Prostate gland (tissue), 2 donors: Measurements from ENCODE around the gene L2HGDH. TPM values are rescaled to one million over a fixed set of nuclear protein-coding genes. Genes with fewer than 3 reads are reported as not detected.
"Not testable (repeated sequence)": the region's sequence is repeated elsewhere in the genome, so short reads cannot be mapped to it uniquely, and the experiment has no call there.

Source experiments
- DNase-seq: peaks from one replicate; pipeline ENCODE4 v3.0.0-alpha.2; 2019; ENCODE audit warnings: low spot score
- H3K27ac ChIP-seq, 2 donors: fragments of 200-600 bp; sonication (generic); 2 replicates each; pipeline ENCODE4 v1.5.1; 2017 to 2019
- H3K27me3 ChIP-seq: fragments of 200-600 bp; sonication (generic); replicated peaks from 2 replicates; pipeline ENCODE4 v1.5.1; 2019; ENCODE audit not compliant: insufficient read depth
- H3K36me3 ChIP-seq, 2 donors: fragments of 200-600 bp; sonication (generic); 1 replicate in 1 of 2; 2 replicates in 1 of 2; pipeline versions ENCODE4 v1.5.1 to v1.8.1; 2017 to 2019
- H3K4me1 ChIP-seq: fragments of 200-600 bp; sonication (generic); replicated peaks from 2 replicates; pipeline ENCODE4 v1.5.1; 2019
- H3K4me3 ChIP-seq, 2 donors: fragments of 200-600 bp; sonication (generic); 2 replicates each; pipeline ENCODE4 v1.5.1; 2017 to 2019
- H3K9me3 ChIP-seq: fragments of 200-600 bp; sonication (generic); 2 replicates; pipeline ENCODE4 v1.5.1; 2017
- CTCF ChIP-seq, 4 experiments: fragments of 200-600 bp in 2 of 4; fragments of 450-650 bp in 2 of 4; sonication (generic) in 2 of 4; IDR thresholded peaks; 1 replicate in 3 of 4; 2 replicates in 1 of 4; pipeline ENCODE4 v1.5.1; 2016 to 2019; ENCODE audit warnings: antibody characterized with exemption in 4 of 4, mild to moderate bottlenecking in 2 of 4, moderate library complexity in 2 of 4
- POLR2A ChIP-seq: fragments of 450-650 bp; IDR thresholded peaks from one replicate; pipeline ENCODE4 v1.6.1; 2016; ENCODE audit warnings: antibody characterized with exemption, mild to moderate bottlenecking
- POLR2AphosphoS5 ChIP-seq: sonication (generic); formaldehyde crosslinking; IDR thresholded peaks from one replicate; pipeline ENCODE4 v1.6.1; 2017; ENCODE audit warnings: antibody characterized with exemption
- WGBS: methylation state at CpG from one replicate; pipeline ENCODE4 v1.1.5; 2018; 5-methylcytosine and 5-hydroxymethylcytosine counted together
- intact Hi-C: fragments of 100-400 bp; cut with DNase I; formaldehyde crosslinking; loops from one replicate; pipeline ENCODE4 v1.14.2; 2022
- total RNA-seq, 2 donors: library from RNA; depleted of rRNA; stranded (reverse); fragments of >200 nt; gene quantifications; one replicate each; pipeline ENCODE4 v1.1.0, GENCODE V29; 2016

Gene L2HGDH
- total RNA-seq, 2 donors from 2014 or later, result 5.6 to 6.5 TPM

DNA sequence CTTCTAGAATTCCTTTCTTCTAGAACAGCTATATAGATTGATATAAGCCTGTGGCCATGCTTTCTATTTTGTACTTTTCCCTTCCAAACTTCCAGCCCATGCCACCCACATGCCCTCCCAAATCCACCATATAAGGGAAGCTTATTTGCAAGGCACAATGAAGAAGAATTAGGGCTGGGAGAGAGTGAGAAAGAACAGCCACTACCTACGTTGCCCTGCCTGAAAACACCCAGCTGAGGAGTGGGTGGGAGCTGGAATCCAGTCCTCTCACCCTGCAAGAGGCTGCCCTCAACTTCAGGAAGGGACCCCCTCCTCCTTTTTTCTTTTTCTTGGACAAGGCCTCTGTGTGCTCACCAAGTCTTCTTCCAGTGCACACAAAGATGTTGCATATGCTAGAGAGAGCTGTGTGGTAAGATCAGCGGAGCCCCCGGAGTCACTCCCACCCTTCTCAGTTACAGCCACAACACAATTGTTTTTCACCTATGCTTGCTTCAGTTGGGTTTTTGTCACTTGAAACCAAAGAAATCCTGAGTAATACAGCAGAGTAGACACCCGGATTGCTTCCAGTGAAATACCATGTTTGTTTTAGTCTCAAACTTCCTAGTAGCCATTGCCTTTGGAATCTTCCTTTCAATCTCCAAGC is 45.8 kb upstream of the L2HGDH start:
- TF ChIP-seq POLR2AphosphoS5 (no peak), CTCF (IDR thresholded peaks at IDR 0.05) (no peak), POLR2A (no peak)
- no peaks in the 10 kb centered on the region for H3K27me3 ChIP-seq

GRCh38 chr14:50357124-50357523 is 45.1 kb upstream of the L2HGDH start:
- H3K27ac ChIP-seq, result no peak overlapping the region
- intact Hi-C loops, result no loop called here
- no peaks in the 10 kb centered on the region for H3K4me1 ChIP-seq
- H3K36me3 ChIP-seq, result no peaks in the 10 kb centered on the region
- no peak for TF ChIP-seq POLR2AphosphoS5
- TF ChIP-seq POLR2A, result no peak
- TF ChIP-seq CTCF (IDR thresholded peaks at IDR 0.05), result no peak
- H3K9me3 ChIP-seq, result no peaks in the 10 kb centered on the region
- DNase-seq, result no peak
- no peaks in the 10 kb centered on the region for H3K27me3 ChIP-seq
- no peak overlapping the region for H3K4me3 ChIP-seq
- WGBS, result 74% methylated on average over 6 of the region's 6 CpGs

More for the DNA sequence above, 45.8 kb upstream of the L2HGDH start:
- H3K4me3 ChIP-seq, result no peak overlapping the region
- 86% methylated on average over 4 of the region's 4 CpGs for WGBS
- no peaks in the 10 kb centered on the region for H3K4me1 ChIP-seq
- intact Hi-C loops, result no loop called here
- no peak overlapping the region for H3K27ac ChIP-seq
- H3K36me3 ChIP-seq, result no peaks in the 10 kb centered on the region
- H3K9me3 ChIP-seq, result no peaks in the 10 kb centered on the region
- no peak for DNase-seq

DNA sequence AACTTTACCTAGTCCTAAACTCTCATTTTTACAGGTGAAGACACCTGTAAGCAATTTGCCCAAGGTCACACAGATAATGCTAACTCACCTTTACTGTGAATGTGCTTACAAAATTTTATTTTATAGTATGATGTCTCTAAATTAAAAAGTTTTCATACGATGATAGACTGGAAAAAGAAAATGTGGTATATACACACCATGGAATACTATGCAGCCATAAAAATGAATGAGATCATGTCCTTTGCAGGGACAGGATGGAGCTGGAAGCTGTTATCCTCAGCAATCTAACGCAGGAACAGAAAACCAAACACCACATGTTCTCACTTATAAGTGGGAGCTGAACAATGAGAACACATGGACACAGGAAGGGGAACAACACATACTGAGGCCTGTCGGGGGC is 44.3 kb upstream of the L2HGDH start:
- intact Hi-C loops, H3K36me3 ChIP-seq: not testable (repeated sequence)
- 85% methylated on average over 3 of the region's 3 CpGs for WGBS

DNA sequence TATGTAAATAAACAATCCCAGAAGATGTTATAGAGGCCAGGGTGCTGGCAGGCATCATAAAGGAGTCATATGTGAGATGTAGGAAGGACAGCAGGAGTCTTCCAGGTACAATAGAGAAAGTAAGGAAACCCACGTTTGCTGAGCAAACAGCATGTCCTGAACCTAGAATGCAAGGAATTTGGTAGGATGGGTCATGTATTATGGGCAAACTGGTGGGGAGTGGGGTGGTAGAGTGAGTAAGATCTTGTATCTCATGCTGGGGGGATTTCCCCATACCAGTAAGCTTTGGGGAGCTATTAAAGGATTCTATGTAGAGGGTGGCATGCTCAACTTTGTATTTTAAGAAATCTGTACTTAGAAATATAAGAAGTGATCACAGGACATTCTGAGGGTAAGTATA is 43.7 kb upstream of the L2HGDH start:
- no peak overlapping the region for H3K4me3 ChIP-seq
- WGBS, result 100% methylated on average over 1 of the region's 1 CpG

More for the DNA sequence above, 44.3 kb upstream of the L2HGDH start:
- not testable (repeated sequence) for H3K27me3 ChIP-seq, DNase-seq, H3K4me1 ChIP-seq, H3K27ac ChIP-seq, H3K4me3 ChIP-seq, H3K9me3 ChIP-seq

GRCh38 chr14:50354527-50354926 is 42.5 kb upstream of the L2HGDH start:
- no peak for TF ChIP-seq POLR2AphosphoS5
- no peak for TF ChIP-seq CTCF (IDR thresholded peaks at IDR 0.05)
- no peak for TF ChIP-seq POLR2A

More for the DNA sequence above, 43.7 kb upstream of the L2HGDH start:
- DNase-seq, result no peak
- intact Hi-C loops, result no loop called here
- H3K9me3 ChIP-seq, result no peaks in the 10 kb centered on the region
- TF ChIP-seq CTCF (IDR thresholded peaks at IDR 0.05) (no peak), POLR2AphosphoS5 (no peak), POLR2A (no peak)
- H3K4me1 ChIP-seq, result no peaks in the 10 kb centered on the region
- no peaks in the 10 kb centered on the region for H3K27me3 ChIP-seq
- no peak overlapping the region for H3K27ac ChIP-seq
- H3K36me3 ChIP-seq, result no peaks in the 10 kb centered on the region

More at GRCh38 chr14:50354527-50354926, 42.5 kb upstream of the L2HGDH start:
- WGBS, result 0% methylated on average over 1 of the region's 1 CpG
- Histone ChIP-seq H3K9me3 (no peaks in the 10 kb centered on the region), H3K27me3 (no peaks in the 10 kb centered on the region), H3K4me3 (no peak overlapping the region), H3K4me1 (no peaks in the 10 kb centered on the region), H3K36me3 (no peaks in the 10 kb centered on the region), H3K27ac (no peak overlapping the region)
- intact Hi-C loops, result no loop called here
- DNase-seq, result no peak
